SK-N-SH (cell line): ENCODE measurements around the gene PMS2. TPM values are rescaled to one million over a fixed set of nuclear protein-coding genes. Genes with fewer than 3 reads are reported as not detected.
A peak's percentile ranks its signal among the peaks of the same experiment; 100 is the strongest.

Experiments
- CTCF ChIA-PET: fragments of 300-600, 350-600 bp; formaldehyde crosslinking; extraction: SDS; loops from one replicate; lab custom pipeline; 2021; lab: Yijun Ruan, JAX
- POLR2A ChIA-PET: fragments of 350-600 bp; sonication (Branson Sonifier 250); formaldehyde crosslinking; extraction: SDS; loops from one replicate; lab custom pipeline; 2020; ENCODE audit warnings: antibody characterized with exemption, inconsistent platforms; lab: Yijun Ruan, JAX
- DNase-seq: peaks from one replicate; pipeline ENCODE4 v3.0.0; 2012
- H2AFZ ChIP-seq: fragments of 200-600 bp; sonication (generic); 2 replicates; pipeline ENCODE4 v1.8.1; 2016; ENCODE audit warnings: antibody characterized with exemption, mild to moderate bottlenecking, low read depth
- H3F3A ChIP-seq: fragments of 200-600 bp; sonication (generic); replicated peaks from 2 replicates; pipeline ENCODE3; 2016; ENCODE audit warnings: antibody characterized with exemption, mild to moderate bottlenecking; ENCODE audit not compliant: insufficient read depth
- H3K27ac ChIP-seq, 2 experiments: fragments of 200-500 bp in 1 of 2; fragments of 200-600 bp in 1 of 2; sonication (Bioruptor generic) in 1 of 2; sonication (generic), shearing (Covaris generic) in 1 of 2; 2 replicates each; pipeline versions ENCODE4 v1.5.1 to v1.6.1; 2014 to 2016; ENCODE audit warnings: low read depth in 2 of 2, inconsistent platforms in 1 of 2, low read length in 1 of 2, mild to moderate bottlenecking in 1 of 2, mixed read lengths in 1 of 2
- H3K27me3 ChIP-seq: fragments of 200-600 bp; sonication (generic), shearing (Covaris generic); 2 replicates; pipeline ENCODE4 v1.6.1; 2016; ENCODE audit warnings: mixed run types; ENCODE audit not compliant: insufficient read depth
- H3K36me3 ChIP-seq, 2 experiments: fragments of 200-500 bp in 1 of 2; fragments of 200-600 bp in 1 of 2; sonication (Bioruptor generic) in 1 of 2; sonication (generic) in 1 of 2; replicated peaks in 1 of 2; 2 replicates each; pipeline versions ENCODE3 to v1.5.1; 2014 to 2016; ENCODE audit warnings: low read length in 1 of 2, mild to moderate bottlenecking in 1 of 2; ENCODE audit not compliant: insufficient read depth in 2 of 2, control insufficient read depth in 1 of 2
- H3K4me1 ChIP-seq, 2 experiments: fragments of 200-500 bp in 1 of 2; fragments of 200-600 bp in 1 of 2; sonication (Bioruptor generic) in 1 of 2; sonication (generic), shearing (Covaris generic) in 1 of 2; 2 replicates each; pipeline versions ENCODE4 v1.5.1 to v1.6.1; 2014 to 2016; ENCODE audit warnings: low read depth in 1 of 2, low read length in 1 of 2, mixed run types in 1 of 2; ENCODE audit not compliant: insufficient read depth in 2 of 2, control insufficient read depth in 1 of 2
- H3K4me2 ChIP-seq: fragments of 200-600 bp; sonication (generic), shearing (Covaris generic); 2 replicates; pipeline ENCODE4 v1.6.1; 2017; ENCODE audit warnings: mixed run types
- H3K4me3 ChIP-seq, 2 experiments: fragments of 200-500 bp in 1 of 2; fragments of 200-600 bp in 1 of 2; sonication (Bioruptor generic) in 1 of 2; sonication (generic), shearing (Covaris generic) in 1 of 2; 2 replicates each; pipeline versions ENCODE4 v1.5.1 to v1.8.1; 2014 to 2016; ENCODE audit warnings: low read depth in 2 of 2, inconsistent platforms in 1 of 2, low read length in 1 of 2, mild to moderate bottlenecking in 1 of 2, mixed read lengths in 1 of 2, moderate library complexity in 1 of 2
- H3K79me2 ChIP-seq: fragments of 200-600 bp; sonication (generic); 2 replicates; pipeline ENCODE4 v1.8.1; 2017; ENCODE audit warnings: mild to moderate bottlenecking; ENCODE audit not compliant: insufficient read depth
- H3K9ac ChIP-seq: fragments of 200-600 bp; sonication (generic); 2 replicates; pipeline ENCODE4 v1.6.1; 2017; ENCODE audit warnings: mixed run types
- H3K9me2 ChIP-seq: fragments of 200-600 bp; sonication (generic); 2 replicates; pipeline ENCODE4 v1.6.1; 2017; ENCODE audit warnings: mixed run types
- H3K9me3 ChIP-seq: fragments of 200-600 bp; sonication (generic); 2 replicates; pipeline ENCODE4 v1.6.1; 2017; ENCODE audit warnings: mixed run types, mild to moderate bottlenecking, moderate library complexity
- H4K20me1 ChIP-seq: fragments of 200-600 bp; sonication (generic); 2 replicates; pipeline ENCODE4 v1.6.1; 2017; ENCODE audit warnings: mild to moderate bottlenecking, mixed run types; ENCODE audit not compliant: insufficient read depth
- FOXM1 ChIP-seq: IDR thresholded peaks from 2 replicates; pipeline ENCODE4 v1.4.0; 2012; ENCODE audit warnings: low read depth, mild to moderate bottlenecking
- JUND ChIP-seq: IDR thresholded peaks from 2 replicates; pipeline ENCODE4 v1.4.0; 2012
- MXI1 ChIP-seq: IDR thresholded peaks from 2 replicates; pipeline ENCODE4 v1.6.1; 2012; ENCODE audit warnings: mild to moderate bottlenecking, low read depth, low read length, improper control_type of control experiment
- WGBS: methylation state at CpG from one replicate; pipeline ENCODE4 v1.1.6; 2017; ENCODE audit warnings: low lambda C conversion rate; 5-methylcytosine and 5-hydroxymethylcytosine counted together
- polyA plus RNA-seq, 3 experiments: library from polyadenylated mRNA; depleted of rRNA; stranded (reverse); fragments of >200 nt; gene quantifications; 2 replicates each; pipeline ENCODE4 v1.2.3, GENCODE V29; 2012
- TF ChIP-seq, protein P1 (sequence below): IDR thresholded peaks from 2 replicates; pipeline ENCODE4 v1.4.0; 2012; ENCODE audit warnings: low read depth, borderline replicate concordance
- TF ChIP-seq, protein P2 (sequence below): fragments of 200-600 bp; sonication (generic); IDR thresholded peaks from 2 replicates; pipeline ENCODE4 v1.6.1; 2017; ENCODE audit warnings: antibody characterized with exemption, mild to moderate bottlenecking, moderate library complexity
- TF ChIP-seq, protein P3 (sequence below): IDR thresholded peaks from 2 replicates; pipeline ENCODE4; 2012

Gene PMS2
- polyA plus RNA-seq, 1 of the 3 experiments (the other 2 are of a cell fraction), result 9.6 TPM

DNA sequence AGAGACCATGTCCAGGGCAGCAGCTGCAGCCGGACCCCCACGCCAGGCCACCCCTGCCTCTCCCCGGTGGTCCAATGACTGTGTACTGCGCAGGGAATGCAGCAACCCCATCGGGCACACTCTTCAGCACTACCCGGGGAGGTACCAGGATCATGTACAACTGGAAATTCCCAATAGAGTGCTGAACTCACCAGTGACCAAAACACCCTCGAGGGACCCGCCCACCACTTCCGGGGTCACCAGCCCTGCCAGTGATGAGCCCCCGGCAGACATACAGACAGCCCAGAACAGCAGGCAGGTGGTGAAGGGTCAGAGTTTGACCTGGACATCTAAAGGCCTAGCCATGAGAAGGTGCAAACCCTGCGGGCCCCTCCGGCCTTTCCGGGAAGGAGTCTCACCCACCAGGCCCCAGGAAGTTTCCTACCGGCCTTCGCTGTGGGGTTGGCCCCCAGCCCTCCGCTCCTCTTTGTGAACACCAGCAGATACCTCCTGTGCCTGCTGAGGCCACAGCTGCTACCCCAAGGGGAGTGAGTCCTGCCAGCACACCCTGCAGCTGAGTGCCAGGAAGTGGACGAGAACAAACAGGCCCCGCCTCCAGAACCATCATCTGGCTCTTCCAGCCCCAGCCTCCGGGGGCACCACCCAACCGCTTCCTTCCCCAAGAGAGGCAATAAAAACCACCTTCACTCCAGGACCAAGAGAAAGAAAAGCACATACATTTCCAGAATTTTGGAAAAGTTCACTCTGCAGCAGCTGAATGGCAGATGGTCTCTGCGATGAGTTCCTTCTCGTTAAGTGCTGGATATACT is 17.4 kb upstream of the PMS2 start:
- Histone ChIP-seq H4K20me1 (no peaks in the 10 kb centered on the region), H3K4me2 (no peak overlapping the region), H3K36me3 (peaks cover 70 to 79% of the 10 kb centered on the region in 2 experiments), H3F3A (peaks cover 15% of the 10 kb centered on the region), H3K9ac (no peak overlapping the region), H3K4me3 (no peak overlapping the region), H3K27me3 (no peaks in the 10 kb centered on the region), H2AFZ (no peak overlapping the region), H3K27ac (no peak overlapping the region; a peak in 1 of 4 replicates), H3K9me2 (no peaks in the 10 kb centered on the region), H3K79me2 (peaks cover 7% of the 10 kb centered on the region; the same call in 1 of the 2 replicates), H3K4me1 (no peaks in the 10 kb centered on the region; a peak in 1 of 4 replicates), H3K9me3 (no peaks in the 10 kb centered on the region)
- WGBS, result 91% methylated on average over 22 of the region's 22 CpGs
- TF ChIP-seq JUND (no peak), MXI1 (no peak)
- TF ChIP-seq, protein P1, sequence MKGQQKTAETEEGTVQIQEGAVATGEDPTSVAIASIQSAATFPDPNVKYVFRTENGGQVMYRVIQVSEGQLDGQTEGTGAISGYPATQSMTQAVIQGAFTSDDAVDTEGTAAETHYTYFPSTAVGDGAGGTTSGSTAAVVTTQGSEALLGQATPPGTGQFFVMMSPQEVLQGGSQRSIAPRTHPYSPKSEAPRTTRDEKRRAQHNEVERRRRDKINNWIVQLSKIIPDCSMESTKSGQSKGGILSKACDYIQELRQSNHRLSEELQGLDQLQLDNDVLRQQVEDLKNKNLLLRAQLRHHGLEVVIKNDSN, result no peak
- TF ChIP-seq, protein P2, sequence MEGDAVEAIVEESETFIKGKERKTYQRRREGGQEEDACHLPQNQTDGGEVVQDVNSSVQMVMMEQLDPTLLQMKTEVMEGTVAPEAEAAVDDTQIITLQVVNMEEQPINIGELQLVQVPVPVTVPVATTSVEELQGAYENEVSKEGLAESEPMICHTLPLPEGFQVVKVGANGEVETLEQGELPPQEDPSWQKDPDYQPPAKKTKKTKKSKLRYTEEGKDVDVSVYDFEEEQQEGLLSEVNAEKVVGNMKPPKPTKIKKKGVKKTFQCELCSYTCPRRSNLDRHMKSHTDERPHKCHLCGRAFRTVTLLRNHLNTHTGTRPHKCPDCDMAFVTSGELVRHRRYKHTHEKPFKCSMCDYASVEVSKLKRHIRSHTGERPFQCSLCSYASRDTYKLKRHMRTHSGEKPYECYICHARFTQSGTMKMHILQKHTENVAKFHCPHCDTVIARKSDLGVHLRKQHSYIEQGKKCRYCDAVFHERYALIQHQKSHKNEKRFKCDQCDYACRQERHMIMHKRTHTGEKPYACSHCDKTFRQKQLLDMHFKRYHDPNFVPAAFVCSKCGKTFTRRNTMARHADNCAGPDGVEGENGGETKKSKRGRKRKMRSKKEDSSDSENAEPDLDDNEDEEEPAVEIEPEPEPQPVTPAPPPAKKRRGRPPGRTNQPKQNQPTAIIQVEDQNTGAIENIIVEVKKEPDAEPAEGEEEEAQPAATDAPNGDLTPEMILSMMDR, result peak; percentile 53; the same call in 1 of the 2 replicates
- ChIA-PET POLR2A (interaction anchor here (0.6 to 1.2 kb wide), 3 partner anchors 11 to 459 kb away, joined by 3 to 6 read pairs (median 3); no protein-coding TSS in a partner anchor), CTCF (interaction anchor here (1.0 to 2.4 kb wide), 4 partner anchors 9 to 15 kb away, joined by 3 to 8 read pairs (median 4); no protein-coding TSS in a partner anchor)
- peak; percentile 73 for DNase-seq

DNA sequence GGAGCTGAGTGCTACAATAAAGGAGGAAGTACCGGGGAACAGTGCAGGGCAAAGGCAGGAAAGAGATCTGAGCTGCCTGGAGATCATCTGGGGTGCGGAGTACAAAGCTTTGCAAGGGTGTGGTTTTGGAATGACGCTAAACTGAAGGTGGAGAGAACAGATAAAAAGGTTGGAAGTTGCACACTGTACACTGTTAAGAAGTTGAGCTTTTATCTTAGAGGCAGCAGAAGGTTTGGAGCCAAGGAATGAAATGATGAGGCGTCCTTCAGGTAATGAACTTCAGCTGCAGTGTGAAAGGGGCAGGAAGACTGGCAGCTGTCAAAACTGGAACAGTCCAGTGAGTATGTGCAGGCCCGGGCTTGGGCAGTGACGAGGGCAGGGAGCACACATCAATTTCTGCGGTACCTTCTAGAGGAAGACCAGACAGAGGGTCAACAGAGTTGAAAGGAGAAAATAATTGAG is 15.2 kb upstream of the PMS2 start:
- H4K20me1 ChIP-seq, result no peaks in the 10 kb centered on the region
- H3K4me1 ChIP-seq, result no peaks in the 10 kb centered on the region; a peak in 1 of 4 replicates
- no peak overlapping the region for H3K4me2 ChIP-seq
- no peaks in the 10 kb centered on the region for H3K27me3 ChIP-seq
- no peak overlapping the region for H3K27ac ChIP-seq
- H3K79me2 ChIP-seq, result peaks cover 11% of the 10 kb centered on the region; the same call in 1 of the 2 replicates
- no peaks in the 10 kb centered on the region for H3K9me3 ChIP-seq
- H3F3A ChIP-seq, result peaks cover 15% of the 10 kb centered on the region
- H2AFZ ChIP-seq, result no peak overlapping the region
- ChIA-PET POLR2A (interaction anchor here (1.0 kb wide), 1 partner anchor 8 kb away, joined by 3 read pairs; no protein-coding TSS in a partner anchor), CTCF (interaction anchor here (0.6 to 1.2 kb wide), 4 partner anchors 9 to 47 kb away, joined by 3 read pairs; no protein-coding TSS in a partner anchor)
- no peak for TF ChIP-seq FOXM1
- TF ChIP-seq, protein P3, sequence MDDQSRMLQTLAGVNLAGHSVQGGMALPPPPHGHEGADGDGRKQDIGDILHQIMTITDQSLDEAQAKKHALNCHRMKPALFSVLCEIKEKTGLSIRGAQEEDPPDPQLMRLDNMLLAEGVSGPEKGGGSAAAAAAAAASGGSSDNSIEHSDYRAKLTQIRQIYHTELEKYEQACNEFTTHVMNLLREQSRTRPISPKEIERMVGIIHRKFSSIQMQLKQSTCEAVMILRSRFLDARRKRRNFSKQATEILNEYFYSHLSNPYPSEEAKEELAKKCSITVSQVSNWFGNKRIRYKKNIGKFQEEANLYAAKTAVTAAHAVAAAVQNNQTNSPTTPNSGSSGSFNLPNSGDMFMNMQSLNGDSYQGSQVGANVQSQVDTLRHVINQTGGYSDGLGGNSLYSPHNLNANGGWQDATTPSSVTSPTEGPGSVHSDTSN, result 0 out of 2 replicates have a peak, but pooled peaks have one; percentile 13
- TF ChIP-seq, all 33 proteins: peak for 1
- Histone ChIP-seq H3K9me2 (no peaks in the 10 kb centered on the region), H3K36me3 (peaks cover 74 to 90% of the 10 kb centered on the region in 2 experiments), H3K4me3 (no peak overlapping the region), H3K9ac (no peak overlapping the region)
- 93% methylated on average over 7 of the region's 7 CpGs for WGBS
- DNase-seq, result no peak
